HUES64 (cell line): Measurements from ENCODE around the gene FOXS1.

Experiments
- H3K27ac ChIP-seq: 2 replicates; pipeline ENCODE4 v1.7.0; 2013; ENCODE audit warnings: low read depth, low read length, inconsistent platforms
- H3K27me3 ChIP-seq: 2 replicates; pipeline ENCODE4 v1.6.1; 2013; ENCODE audit warnings: mild to moderate bottlenecking, low read length; ENCODE audit not compliant: insufficient read depth
- H3K36me3 ChIP-seq: 2 replicates; pipeline ENCODE4 v1.6.1; 2013; ENCODE audit warnings: mild to moderate bottlenecking, low read length; ENCODE audit not compliant: insufficient read depth
- H3K4me1 ChIP-seq: 2 replicates; pipeline ENCODE4 v1.6.1; 2013; ENCODE audit warnings: mild to moderate bottlenecking, low read length, moderate library complexity; ENCODE audit not compliant: insufficient read depth
- H3K4me3 ChIP-seq: 2 replicates; pipeline ENCODE4 v1.5.1; 2013; ENCODE audit warnings: mild to moderate bottlenecking, low read length, moderate library complexity
- H3K9ac ChIP-seq: 2 replicates; pipeline ENCODE4 v1.6.1; 2013; ENCODE audit warnings: mild to moderate bottlenecking, low read depth, low read length
- H3K9me3 ChIP-seq: 2 replicates; pipeline ENCODE4 v1.6.1; 2013; ENCODE audit warnings: low read depth, low read length; ENCODE audit not compliant: insufficient read depth
- WGBS: fragments of 150-250, 120-280 bp; methylation state at CpG from one replicate; pipeline ENCODE4 v1.1.7; 2013; ENCODE audit warnings: missing lambda C conversion rate; 5-methylcytosine and 5-hydroxymethylcytosine counted together

FOXS1 gene

GRCh38 chr20:31837896-31838397 is 7.5 kb downstream of the FOXS1 start:
- Histone ChIP-seq H3K4me3 (no peak overlapping the region), H3K27me3 (no peaks in the 10 kb centered on the region), H3K27ac (no peak overlapping the region), H3K4me1 (peaks cover 27% of the 10 kb centered on the region), H3K9ac (no peak overlapping the region), H3K36me3 (no peaks in the 10 kb centered on the region), H3K9me3 (no peaks in the 10 kb centered on the region)
- 68% methylated on average over 3 of the region's 3 CpGs for WGBS

- H3K9me3 ChIP-seq = no peaks in the 10 kb centered on the region
- H3K36me3 ChIP-seq = no peaks in the 10 kb centered on the region
- H3K27ac ChIP-seq = no peak overlapping the region
- H3K9ac ChIP-seq = no peak overlapping the region
- no peak overlapping the region for H3K4me3 ChIP-seq
- H3K27me3 ChIP-seq = no peaks in the 10 kb centered on the region
- WGBS = 74% methylated on average over 5 of the region's 5 CpGs
- peaks cover 19% of the 10 kb centered on the region; the same call in 1 of the 2 replicates for H3K4me1 ChIP-seq
Observed at GRCh38 chr20:31836853-31837608, 8.4 kb downstream of the FOXS1 start.

DNA sequence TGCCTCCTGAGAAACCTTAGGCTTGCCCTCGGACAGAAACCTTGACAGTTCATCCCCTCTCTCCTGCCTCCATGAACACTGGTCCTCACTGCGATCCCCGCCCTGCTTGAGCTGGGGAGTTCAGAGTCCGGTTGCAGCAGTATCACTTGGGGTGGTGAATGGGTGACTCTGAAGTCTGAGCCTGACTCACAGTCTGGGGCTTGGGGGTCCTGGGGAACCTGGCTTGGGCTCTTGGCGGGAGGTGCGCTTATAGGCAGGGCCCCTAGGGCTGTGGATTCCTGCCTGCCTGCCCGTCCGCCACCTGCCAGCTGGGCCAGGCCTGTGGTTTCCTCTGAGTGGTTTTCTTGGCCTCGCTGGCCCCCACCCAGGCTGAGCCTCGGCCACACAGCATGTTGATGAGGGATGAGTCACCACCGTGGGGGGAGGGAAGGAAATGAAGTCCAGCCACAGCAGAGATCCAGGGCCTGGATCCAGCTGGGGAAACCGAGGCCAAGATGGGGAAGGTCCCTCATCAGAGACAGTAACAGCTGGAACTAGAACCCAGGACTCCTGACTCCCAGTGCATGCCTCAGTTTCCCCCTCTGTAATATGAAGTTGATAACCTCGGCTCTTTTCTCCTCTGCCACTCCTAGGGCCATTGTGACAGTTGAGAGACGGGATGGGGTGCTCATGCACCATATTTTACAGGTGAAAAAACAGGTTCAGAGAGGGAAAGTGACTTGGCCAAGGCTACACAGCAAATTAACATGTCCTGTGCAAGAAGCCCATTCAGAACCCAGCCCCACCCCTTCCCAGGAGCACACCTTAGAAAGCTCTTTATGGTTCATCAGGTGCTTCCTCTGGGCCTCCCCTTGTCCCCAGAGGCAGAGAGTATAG is 9.2 kb downstream of the FOXS1 start:
- Histone ChIP-seq H3K4me1 (peaks cover 19% of the 10 kb centered on the region; the same call in 1 of the 2 replicates), H3K27ac (no peak overlapping the region), H3K9me3 (no peaks in the 10 kb centered on the region), H3K36me3 (no peaks in the 10 kb centered on the region), H3K27me3 (no peaks in the 10 kb centered on the region), H3K9ac (no peak overlapping the region), H3K4me3 (no peak overlapping the region)
- 72% methylated on average over 14 of the region's 14 CpGs for WGBS

DNA sequence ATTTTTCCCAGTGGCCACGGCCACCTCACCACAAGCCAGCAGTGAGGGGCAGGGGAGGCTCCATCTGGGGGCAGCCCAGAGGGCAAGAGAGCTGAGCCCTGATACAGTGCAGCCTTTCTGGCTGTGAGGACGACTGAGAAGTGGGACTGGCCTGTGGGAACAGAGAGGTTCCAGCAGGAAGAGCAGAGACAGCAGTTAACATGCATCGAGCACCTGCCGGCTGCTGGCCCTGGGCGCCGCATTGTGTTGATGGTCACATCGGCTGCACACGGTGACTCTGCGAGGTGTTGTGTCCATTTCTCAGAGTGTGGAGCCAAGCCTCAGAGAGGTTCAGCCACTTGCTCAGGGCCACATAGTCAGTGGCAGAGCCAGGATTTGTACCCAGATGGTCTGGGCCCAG is 9.8 kb downstream of the FOXS1 start:
- H3K9ac ChIP-seq = no peak overlapping the region

GRCh38 chr20:31833931-31834521 is 11.4 kb downstream of the FOXS1 start:
- H3K27me3 ChIP-seq = no peaks in the 10 kb centered on the region
- H3K4me1 ChIP-seq = peaks cover 19% of the 10 kb centered on the region; the same call in 1 of the 2 replicates
- no peak overlapping the region for H3K9ac ChIP-seq
- H3K4me3 ChIP-seq = no peak overlapping the region
- WGBS = 90% methylated on average over 18 of the region's 20 CpGs
- no peaks in the 10 kb centered on the region for H3K36me3 ChIP-seq
- no peaks in the 10 kb centered on the region for H3K9me3 ChIP-seq
- H3K27ac ChIP-seq = no peak overlapping the region

More for the DNA sequence above, 9.8 kb downstream of the FOXS1 start:
- H3K36me3 ChIP-seq = no peaks in the 10 kb centered on the region
- H3K4me3 ChIP-seq = no peak overlapping the region
- 88% methylated on average over 9 of the region's 9 CpGs for WGBS
- H3K9me3 ChIP-seq = no peaks in the 10 kb centered on the region
- H3K27ac ChIP-seq = no peak overlapping the region
- no peaks in the 10 kb centered on the region for H3K27me3 ChIP-seq
- peaks cover 19% of the 10 kb centered on the region; the same call in 1 of the 2 replicates for H3K4me1 ChIP-seq

DNA sequence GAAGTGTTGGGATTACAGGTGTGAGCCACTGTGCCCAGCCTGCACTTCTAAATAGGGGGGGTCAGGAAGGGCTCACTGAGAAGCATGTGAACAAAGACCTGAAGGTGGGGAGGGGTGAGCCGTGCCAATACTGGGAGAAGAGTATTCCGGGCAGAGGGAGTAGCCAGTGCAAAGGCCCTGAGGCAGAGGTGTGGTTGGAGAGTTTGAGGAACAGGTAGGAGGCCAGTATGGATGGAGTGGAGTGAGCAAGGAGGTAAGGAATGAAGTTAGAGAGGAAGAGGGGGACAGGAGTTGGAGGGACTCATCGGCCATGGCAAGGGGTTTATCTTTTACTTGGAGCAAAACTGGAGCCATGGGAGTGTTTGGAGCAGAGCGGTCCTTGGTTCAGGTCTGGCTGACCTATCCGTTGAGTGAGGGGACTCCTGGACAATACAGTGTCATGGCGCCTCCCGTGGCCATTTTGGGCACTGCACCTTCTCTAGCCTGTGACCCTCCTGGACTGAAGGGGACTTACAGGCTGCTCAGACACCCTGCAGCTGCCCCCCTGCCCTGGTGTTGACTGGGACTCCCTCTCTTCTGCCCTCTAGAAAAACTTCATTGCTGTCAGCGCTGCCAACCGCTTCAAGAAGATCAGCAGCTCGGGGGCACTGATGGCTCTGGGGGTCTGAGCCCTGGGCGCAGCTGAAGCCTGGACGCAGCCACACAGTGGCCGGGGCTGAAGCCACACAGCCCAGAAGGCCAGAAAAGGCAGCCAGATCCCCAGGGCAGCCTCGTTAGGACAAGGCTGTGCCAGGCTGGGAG is 12.1 kb downstream of the FOXS1 start:
- no peak overlapping the region for H3K9ac ChIP-seq
- WGBS = 64% methylated on average over 14 of the region's 14 CpGs
- peaks cover 19% of the 10 kb centered on the region; the same call in 1 of the 2 replicates for H3K4me1 ChIP-seq

GRCh38 chr20:31831771-31832306 is 13.6 kb downstream of the FOXS1 start:
- no peak overlapping the region for H3K9ac ChIP-seq
- H3K9me3 ChIP-seq = no peaks in the 10 kb centered on the region
- H3K4me1 ChIP-seq = peaks cover 6% of the 10 kb centered on the region; the same call in 1 of the 2 replicates
- H3K4me3 ChIP-seq = no peak overlapping the region
- WGBS = 95% methylated on average over 17 of the region's 17 CpGs
- no peak overlapping the region for H3K27ac ChIP-seq
- no peaks in the 10 kb centered on the region for H3K36me3 ChIP-seq
- H3K27me3 ChIP-seq = no peaks in the 10 kb centered on the region

More for the DNA sequence above, 12.1 kb downstream of the FOXS1 start:
- Histone ChIP-seq H3K4me3 (no peak overlapping the region), H3K27ac (no peak overlapping the region), H3K9me3 (no peaks in the 10 kb centered on the region), H3K36me3 (no peaks in the 10 kb centered on the region), H3K27me3 (no peaks in the 10 kb centered on the region)

- no peak overlapping the region for H3K27ac ChIP-seq
- H3K36me3 ChIP-seq = no peaks in the 10 kb centered on the region
- WGBS = 88% methylated on average over 6 of the region's 6 CpGs
- H3K9ac ChIP-seq = no peak overlapping the region
- H3K9me3 ChIP-seq = no peaks in the 10 kb centered on the region
- peaks cover 4% of the 10 kb centered on the region; the same call in 1 of the 2 replicates for H3K4me1 ChIP-seq
- H3K27me3 ChIP-seq = no peaks in the 10 kb centered on the region
- H3K4me3 ChIP-seq = no peak overlapping the region
Observed at GRCh38 chr20:31831211-31831610, 14.2 kb downstream of the FOXS1 start.

GRCh38 chr20:31830406-31830981 is 14.9 kb downstream of the FOXS1 start:
- no peak overlapping the region for H3K27ac ChIP-seq
- no peak overlapping the region for H3K9ac ChIP-seq
- H3K36me3 ChIP-seq = no peaks in the 10 kb centered on the region
- H3K4me3 ChIP-seq = no peak overlapping the region
- H3K27me3 ChIP-seq = no peaks in the 10 kb centered on the region
- H3K9me3 ChIP-seq = no peaks in the 10 kb centered on the region
- H3K4me1 ChIP-seq = 0 out of 2 replicates have a peak, but pooled peaks cover 4% of the 10 kb centered on the region
- 92% methylated on average over 7 of the region's 8 CpGs for WGBS

- Histone ChIP-seq H3K27ac (no peak overlapping the region), H3K36me3 (no peaks in the 10 kb centered on the region), H3K4me3 (no peak overlapping the region), H3K27me3 (no peaks in the 10 kb centered on the region), H3K9me3 (no peaks in the 10 kb centered on the region), H3K4me1 (0 out of 2 replicates have a peak, but pooled peaks cover 4% of the 10 kb centered on the region), H3K9ac (no peak overlapping the region)
- 81% methylated on average over 6 of the region's 6 CpGs for WGBS
Observed at GRCh38 chr20:31829731-31830130, 15.7 kb downstream of the FOXS1 start.
